ENCODE measurements around the gene METTL25B. TPM values are rescaled to one million over a fixed set of nuclear protein-coding genes. Genes with fewer than 3 reads are reported as not detected.
"Not testable (repeated sequence)": the region's sequence is repeated elsewhere in the genome, so short reads cannot be mapped to it uniquely, and the experiment has no call there.

The METTL25B gene
- total RNA-seq, 1 donor, result 12.5 TPM

DNA sequence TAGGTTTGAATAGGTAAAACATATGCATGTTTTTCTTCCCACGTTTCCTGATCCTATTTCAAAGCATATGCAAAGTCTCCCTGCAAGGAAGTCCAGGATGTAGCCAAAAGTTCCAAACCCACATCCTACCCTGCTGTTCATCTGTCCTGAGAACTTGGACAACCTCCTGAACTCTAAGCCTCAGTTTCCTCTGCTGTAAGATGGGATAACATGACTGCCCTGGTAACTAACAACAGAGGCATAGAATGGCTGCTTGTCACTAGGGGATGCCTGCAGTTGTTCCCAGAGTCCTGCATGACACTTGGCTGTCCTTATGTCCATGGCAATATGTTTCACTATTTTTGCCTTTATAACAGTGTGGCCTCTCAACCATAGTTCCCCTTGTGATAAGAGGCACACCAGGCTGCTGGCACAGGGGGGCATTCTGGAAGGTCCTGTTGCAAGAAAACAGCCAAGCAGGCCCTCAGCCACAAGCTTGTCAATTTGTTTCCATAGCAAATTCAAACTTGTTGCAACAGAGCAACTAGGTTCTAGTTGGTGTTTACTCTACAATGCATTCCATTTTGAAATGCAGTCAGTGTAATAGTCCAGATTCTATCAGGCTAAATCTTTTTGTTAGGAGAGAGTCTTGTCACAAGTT is 24.7 kb downstream of the METTL25B start:
- TF ChIP-seq, protein P1, sequence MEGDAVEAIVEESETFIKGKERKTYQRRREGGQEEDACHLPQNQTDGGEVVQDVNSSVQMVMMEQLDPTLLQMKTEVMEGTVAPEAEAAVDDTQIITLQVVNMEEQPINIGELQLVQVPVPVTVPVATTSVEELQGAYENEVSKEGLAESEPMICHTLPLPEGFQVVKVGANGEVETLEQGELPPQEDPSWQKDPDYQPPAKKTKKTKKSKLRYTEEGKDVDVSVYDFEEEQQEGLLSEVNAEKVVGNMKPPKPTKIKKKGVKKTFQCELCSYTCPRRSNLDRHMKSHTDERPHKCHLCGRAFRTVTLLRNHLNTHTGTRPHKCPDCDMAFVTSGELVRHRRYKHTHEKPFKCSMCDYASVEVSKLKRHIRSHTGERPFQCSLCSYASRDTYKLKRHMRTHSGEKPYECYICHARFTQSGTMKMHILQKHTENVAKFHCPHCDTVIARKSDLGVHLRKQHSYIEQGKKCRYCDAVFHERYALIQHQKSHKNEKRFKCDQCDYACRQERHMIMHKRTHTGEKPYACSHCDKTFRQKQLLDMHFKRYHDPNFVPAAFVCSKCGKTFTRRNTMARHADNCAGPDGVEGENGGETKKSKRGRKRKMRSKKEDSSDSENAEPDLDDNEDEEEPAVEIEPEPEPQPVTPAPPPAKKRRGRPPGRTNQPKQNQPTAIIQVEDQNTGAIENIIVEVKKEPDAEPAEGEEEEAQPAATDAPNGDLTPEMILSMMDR (IDR thresholded peaks at IDR 0.05; ENCODE audit: insufficient read depth, low read depth, low read length), result no peak
- H3K4me3 ChIP-seq (ENCODE audit: low read depth, low read length), result peak overlapping the region; percentile 87
- DNase-seq (ENCODE audit: low read depth), result peak; percentile 59

DNA sequence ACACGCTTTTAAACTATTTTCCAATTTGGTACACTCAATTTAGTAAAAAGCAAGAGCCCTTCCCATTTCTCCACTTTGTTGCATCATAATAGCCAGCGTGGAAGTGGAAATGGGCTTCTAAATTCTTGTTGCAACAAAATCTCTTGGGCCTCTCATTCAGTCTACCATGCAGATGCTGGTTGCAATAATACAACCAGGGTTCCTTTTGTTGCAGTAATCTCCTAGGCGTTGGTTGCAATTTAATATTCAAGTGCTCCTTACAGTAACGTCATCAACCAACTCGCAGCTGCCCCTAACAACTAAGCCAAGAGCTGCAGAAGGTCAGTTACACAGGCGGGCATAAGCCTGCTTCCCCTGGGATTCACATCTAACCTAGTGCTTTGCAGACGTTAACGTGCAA is 25.9 kb downstream of the METTL25B start:
- TF ChIP-seq, protein P1 (IDR thresholded peaks at IDR 0.05; ENCODE audit: insufficient read depth, low read depth, low read length), result no peak
- DNase-seq (ENCODE audit: low read depth), result no peak
- H3K4me3 ChIP-seq (ENCODE audit: low read depth, low read length), result no peak overlapping the region

DNA sequence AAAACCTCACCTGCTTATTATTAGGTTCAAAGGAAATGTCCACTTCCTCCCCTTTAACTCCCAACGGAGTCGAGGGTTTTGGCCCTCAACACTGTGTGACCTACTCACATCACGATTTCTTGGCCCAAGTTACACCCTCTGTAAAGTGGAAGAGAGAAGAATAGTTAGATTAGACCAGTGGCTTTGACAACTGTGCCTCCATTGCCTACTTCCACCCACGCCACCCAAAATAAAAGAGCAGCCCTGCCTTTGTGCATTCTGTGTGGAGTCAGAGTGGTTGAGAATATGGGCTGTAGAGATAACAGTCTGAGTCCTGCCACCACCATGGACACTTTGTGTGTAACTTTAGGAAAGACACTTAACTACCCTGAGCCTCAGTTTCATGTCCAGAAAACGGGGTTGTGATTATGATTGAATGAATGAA is 27.3 kb downstream of the METTL25B start:
- H3K4me3 ChIP-seq (ENCODE audit: low read depth, low read length), result no peak overlapping the region
- TF ChIP-seq, protein P1 (IDR thresholded peaks at IDR 0.05; ENCODE audit: insufficient read depth, low read depth, low read length), result no peak
- DNase-seq (ENCODE audit: low read depth), result no peak

DNA sequence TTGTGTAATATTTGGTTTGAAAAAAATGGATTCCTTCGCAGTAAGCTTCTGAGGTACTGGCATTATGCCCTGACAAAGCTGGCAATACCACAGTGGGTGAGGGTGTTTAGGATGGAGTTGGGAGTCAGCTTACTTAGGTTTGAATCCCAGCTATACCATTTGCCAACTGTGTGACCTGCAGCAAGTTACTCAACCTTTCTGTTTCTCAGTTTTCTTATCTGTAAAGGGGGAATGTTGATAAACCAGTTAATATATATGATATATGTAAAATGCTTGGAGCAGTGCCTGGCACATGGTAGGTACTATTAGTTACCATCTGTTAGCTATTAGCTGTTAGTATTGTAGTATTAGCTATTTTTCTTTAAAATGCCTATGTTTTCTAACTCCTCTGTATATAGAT is 28.1 kb downstream of the METTL25B start:
- no peak for DNase-seq (ENCODE audit: low read depth)
- TF ChIP-seq, protein P1 (IDR thresholded peaks at IDR 0.05; ENCODE audit: insufficient read depth, low read depth, low read length), result no peak
- H3K4me3 ChIP-seq (ENCODE audit: low read depth, low read length), result no peak overlapping the region

DNA sequence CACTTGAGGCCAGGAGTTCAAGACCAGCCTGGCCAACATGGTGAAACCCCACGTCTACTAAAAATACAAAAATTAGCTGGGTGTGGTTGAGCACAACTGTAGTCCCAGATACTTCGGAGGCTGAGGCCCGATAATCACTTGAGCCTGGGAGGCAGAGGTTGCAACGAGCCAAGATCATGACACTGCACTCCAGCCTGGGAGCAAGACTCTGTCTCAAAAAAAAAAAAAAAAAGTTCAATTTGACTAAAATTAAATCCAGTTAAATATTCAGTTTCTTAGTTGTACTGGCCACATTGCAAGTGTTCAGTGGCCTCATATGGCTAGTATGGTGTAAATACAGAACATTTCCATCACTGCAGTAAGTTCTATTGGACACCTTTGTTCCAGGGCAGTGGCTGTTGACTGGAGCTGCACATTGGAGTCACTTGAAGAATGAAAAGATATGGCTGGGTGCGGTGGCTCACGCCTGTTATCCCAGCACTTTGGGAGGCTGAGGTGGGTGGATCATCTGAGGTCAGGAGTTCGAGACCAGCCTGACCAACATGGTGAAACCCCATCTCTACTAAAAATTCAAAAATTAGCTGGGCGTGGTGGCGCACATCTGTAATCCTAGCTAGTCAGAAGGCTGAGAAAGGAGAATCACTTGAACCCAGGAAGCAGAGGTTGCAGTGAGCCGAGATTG is 29.4 kb downstream of the METTL25B start:
- H3K4me3 ChIP-seq (ENCODE audit: low read depth, low read length); DNase-seq (ENCODE audit: low read depth): not testable (repeated sequence)

DNA sequence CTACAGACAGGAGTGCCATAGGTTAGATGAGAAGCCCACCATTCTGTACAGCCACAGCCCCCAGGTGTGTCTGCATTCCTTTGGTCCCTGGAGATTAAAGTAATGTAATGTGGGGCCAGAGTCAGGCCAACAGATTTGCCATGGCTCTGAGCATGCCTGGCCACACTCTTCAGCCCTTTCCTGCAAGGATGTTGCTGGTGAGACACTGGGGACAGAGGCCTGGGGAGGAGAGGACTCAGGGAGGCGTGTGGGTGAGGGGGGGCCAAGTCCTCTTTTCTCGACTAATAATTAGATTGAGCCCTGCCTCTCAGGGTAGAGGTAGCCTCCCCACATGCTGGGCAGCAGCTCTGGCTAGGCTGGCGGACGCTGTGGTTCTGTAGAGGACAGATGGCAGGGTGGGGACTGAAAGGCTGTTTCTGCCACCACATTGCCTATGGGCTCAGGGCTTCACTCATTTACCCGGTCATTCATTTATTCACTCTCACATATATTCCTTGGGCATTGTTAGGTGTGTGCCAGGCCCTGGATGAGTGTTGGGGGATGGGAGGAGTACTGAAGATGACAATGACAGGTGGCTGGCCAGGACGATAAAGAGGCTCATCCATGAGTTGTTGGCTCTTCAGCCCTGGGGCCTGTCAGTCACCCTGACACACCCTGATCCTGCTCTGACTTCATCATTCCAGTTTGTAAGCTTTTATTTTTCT is 32.0 kb downstream of the METTL25B start:
- no peak for DNase-seq (ENCODE audit: low read depth)
- TF ChIP-seq, protein P1 (IDR thresholded peaks at IDR 0.05; ENCODE audit: insufficient read depth, low read depth, low read length), result no peak
- H3K4me3 ChIP-seq (ENCODE audit: low read depth, low read length), result no peak overlapping the region

DNA sequence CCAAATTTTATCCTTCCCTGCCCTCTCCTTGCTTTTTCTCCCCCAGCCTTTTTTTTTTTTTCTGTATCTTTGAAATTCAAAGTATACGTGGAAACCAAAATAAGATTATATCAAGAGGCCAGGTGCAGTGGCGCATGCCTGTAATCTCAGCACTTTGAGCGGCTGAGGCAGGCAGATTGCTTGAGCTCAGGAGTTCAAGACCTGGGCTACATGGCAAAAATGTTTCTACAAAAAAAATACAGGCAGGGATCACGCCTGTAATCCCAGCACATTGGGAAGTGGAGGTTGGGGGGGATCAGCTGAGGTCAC is 32.5 kb downstream of the METTL25B start:
- no peak for DNase-seq (ENCODE audit: low read depth)
- TF ChIP-seq, protein P1 (IDR thresholded peaks at IDR 0.05; ENCODE audit: insufficient read depth, low read depth, low read length), result no peak
- H3K4me3 ChIP-seq (ENCODE audit: low read depth, low read length), result no peak overlapping the region

DNA sequence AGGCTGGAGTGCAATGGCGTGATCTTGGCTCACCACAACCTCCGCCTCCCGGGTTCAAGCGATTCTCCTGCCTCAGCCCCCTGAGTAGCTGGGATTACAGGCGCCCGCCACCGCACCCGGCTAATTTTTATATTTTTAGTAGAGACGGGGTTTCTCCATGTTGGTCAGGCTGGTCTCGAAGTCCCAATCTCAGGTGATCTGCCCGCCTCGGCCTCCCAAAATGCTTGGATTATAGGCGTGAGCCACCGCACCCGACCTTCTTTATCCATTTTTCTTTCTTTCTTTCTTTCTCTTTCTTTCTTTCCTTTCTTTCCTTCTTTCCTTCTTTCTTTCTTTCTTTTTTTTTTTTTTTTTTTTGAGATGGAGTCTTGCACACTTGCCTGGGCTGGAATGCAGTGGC is 36.9 kb downstream of the METTL25B start:
- DNase-seq (ENCODE audit: low read depth); H3K4me3 ChIP-seq (ENCODE audit: low read depth, low read length): not testable (repeated sequence)

All from fibroblast of villous mesenchyme (primary cell).